ENCODE measurements around the gene CYB5B. TPM values are rescaled to one million over a fixed set of nuclear protein-coding genes. Genes with fewer than 3 reads are reported as not detected.

CYB5B gene
- total and polyA plus RNA-seq, 4 donors: 38.7 to 86.3 (median 45.8) TPM

DNA sequence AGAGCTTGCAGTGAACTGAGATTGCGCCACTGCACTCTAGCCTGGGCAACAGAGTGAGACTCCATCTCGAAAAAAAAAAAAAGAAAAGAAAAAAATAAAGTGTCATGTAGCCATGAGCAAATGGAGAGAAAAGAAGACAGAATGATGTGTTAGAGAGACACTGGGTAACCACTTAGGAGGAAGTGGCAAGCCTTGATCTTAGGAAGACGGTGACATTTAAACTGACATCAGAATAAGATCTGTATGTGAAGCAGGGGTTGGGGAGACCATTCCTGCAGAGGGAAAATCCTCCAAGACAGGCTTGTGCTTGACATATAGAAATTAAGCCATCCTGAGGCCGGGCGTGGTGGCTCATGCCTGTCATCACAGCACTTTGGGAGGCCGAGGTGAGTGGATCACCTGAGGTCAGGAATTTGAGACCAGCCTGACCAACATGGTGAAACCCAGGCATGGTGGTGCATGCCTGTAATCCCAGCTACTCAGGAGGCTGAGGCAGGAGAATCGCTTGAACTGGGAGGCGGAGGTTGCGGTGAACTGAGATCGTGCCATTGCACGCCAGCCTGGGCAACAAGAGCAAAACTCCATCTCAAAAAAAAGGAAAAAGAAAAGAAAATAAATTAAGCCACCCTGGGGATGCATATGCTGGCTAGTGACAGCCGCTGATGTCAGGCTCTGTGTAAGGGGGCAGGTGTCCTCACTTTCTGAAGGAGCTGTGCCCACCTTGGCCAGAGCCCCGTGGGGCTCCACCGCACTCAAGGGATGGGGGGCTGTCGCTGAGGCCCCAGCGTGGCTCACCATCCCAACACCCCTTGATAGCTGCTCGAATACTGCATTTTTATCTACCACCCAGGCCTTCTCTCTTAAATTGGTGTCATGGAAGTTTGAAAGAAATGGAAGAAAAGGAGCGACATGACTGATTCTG lies 13.1 kb upstream of the CYB5B start:
- H3K36me3 ChIP-seq (ENCODE audit: control insufficient read depth in 4 of 4, insufficient read depth in 3 of 4, low read depth in 1 of 4, low read length in 3 of 4): no peaks in the 10 kb centered on the region
- no peak overlapping the region for H3K27ac ChIP-seq (ENCODE audit: low read depth in 1 of 2, low read length in 2 of 2)
- TF ChIP-seq FOXA1 (IDR thresholded peaks at IDR 0.05) (no peak), TAF1 (conservative IDR thresholded peaks at IDR 0.05) (no peak), GABPA (IDR thresholded peaks at IDR 0.05 in 1 of 2, conservative IDR thresholded peaks at IDR 0.05 in 1 of 2) (no peak)
- TF ChIP-seq, protein P1, sequence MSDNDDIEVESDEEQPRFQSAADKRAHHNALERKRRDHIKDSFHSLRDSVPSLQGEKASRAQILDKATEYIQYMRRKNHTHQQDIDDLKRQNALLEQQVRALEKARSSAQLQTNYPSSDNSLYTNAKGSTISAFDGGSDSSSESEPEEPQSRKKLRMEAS (IDR thresholded peaks at IDR 0.05): no peak
- TF ChIP-seq, protein P2, sequence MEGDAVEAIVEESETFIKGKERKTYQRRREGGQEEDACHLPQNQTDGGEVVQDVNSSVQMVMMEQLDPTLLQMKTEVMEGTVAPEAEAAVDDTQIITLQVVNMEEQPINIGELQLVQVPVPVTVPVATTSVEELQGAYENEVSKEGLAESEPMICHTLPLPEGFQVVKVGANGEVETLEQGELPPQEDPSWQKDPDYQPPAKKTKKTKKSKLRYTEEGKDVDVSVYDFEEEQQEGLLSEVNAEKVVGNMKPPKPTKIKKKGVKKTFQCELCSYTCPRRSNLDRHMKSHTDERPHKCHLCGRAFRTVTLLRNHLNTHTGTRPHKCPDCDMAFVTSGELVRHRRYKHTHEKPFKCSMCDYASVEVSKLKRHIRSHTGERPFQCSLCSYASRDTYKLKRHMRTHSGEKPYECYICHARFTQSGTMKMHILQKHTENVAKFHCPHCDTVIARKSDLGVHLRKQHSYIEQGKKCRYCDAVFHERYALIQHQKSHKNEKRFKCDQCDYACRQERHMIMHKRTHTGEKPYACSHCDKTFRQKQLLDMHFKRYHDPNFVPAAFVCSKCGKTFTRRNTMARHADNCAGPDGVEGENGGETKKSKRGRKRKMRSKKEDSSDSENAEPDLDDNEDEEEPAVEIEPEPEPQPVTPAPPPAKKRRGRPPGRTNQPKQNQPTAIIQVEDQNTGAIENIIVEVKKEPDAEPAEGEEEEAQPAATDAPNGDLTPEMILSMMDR (IDR thresholded peaks at IDR 0.05; ENCODE audit: low read depth, low read length, missing input control): no peak
- H3K4me3 ChIP-seq (ENCODE audit: low read depth in 1 of 3, low read length in 3 of 3): no peak overlapping the region
- no peaks in the 10 kb centered on the region for H3K9me3 ChIP-seq (ENCODE audit: control insufficient read depth in 4 of 4, low read length in 3 of 4)
- no peak for DNase-seq (ENCODE audit: low spot score)
- H3K27me3 ChIP-seq (ENCODE audit: control insufficient read depth in 4 of 4, insufficient read depth in 4 of 4, low read length in 3 of 4): no peaks in the 10 kb centered on the region
- H3K4me1 ChIP-seq (ENCODE audit: control insufficient read depth in 4 of 4, insufficient read depth in 4 of 4, low read length in 3 of 4): no peaks in the 10 kb centered on the region
- WGBS: 91% methylated on average over 18 of the region's 18 CpGs
- H3K9ac ChIP-seq (ENCODE audit: low read depth in 1 of 2, low read length in 2 of 2): no peak overlapping the region

DNA sequence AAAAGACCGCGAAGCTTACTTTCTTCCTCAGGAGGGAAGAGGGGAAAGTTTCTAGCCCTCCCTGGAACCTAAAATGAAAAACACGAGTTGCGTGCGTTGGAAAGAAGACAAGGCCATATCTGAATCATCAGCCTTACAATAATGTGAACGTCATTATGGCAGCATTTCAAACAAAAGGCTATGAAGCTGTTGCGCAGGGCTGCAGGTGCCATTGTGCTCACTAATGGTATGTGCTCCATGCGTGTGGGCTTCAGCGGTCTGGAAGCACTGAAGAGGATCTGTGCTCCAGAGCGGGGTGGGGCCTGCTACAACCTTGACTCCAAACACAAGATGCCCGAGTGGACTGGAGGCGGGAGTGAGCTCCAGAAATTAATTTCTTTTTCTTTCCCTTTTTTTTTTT lies 12.1 kb upstream of the CYB5B start:
- Histone ChIP-seq H3K27me3 (ENCODE audit: control insufficient read depth in 4 of 4, insufficient read depth in 4 of 4, low read length in 3 of 4) (no peaks in the 10 kb centered on the region), H3K36me3 (ENCODE audit: control insufficient read depth in 4 of 4, insufficient read depth in 3 of 4, low read depth in 1 of 4, low read length in 3 of 4) (no peaks in the 10 kb centered on the region), H3K27ac (ENCODE audit: low read depth in 1 of 2, low read length in 2 of 2) (no peak overlapping the region), H3K4me3 (ENCODE audit: low read depth in 1 of 3, low read length in 3 of 3) (no peak overlapping the region), H3K9ac (ENCODE audit: low read depth in 1 of 2, low read length in 2 of 2) (no peak overlapping the region), H3K4me1 (ENCODE audit: control insufficient read depth in 4 of 4, insufficient read depth in 4 of 4, low read length in 3 of 4) (no peaks in the 10 kb centered on the region), H3K9me3 (ENCODE audit: control insufficient read depth in 4 of 4, low read length in 3 of 4) (no peaks in the 10 kb centered on the region)
- TF ChIP-seq RAD21 (IDR thresholded peaks at IDR 0.05): no peak
- TF ChIP-seq, protein P2 (IDR thresholded peaks at IDR 0.05; ENCODE audit: low read depth, low read length, missing input control): no peak
- 94% methylated on average over 12 of the region's 12 CpGs for WGBS
- DNase-seq (ENCODE audit: low spot score): no peak

DNA sequence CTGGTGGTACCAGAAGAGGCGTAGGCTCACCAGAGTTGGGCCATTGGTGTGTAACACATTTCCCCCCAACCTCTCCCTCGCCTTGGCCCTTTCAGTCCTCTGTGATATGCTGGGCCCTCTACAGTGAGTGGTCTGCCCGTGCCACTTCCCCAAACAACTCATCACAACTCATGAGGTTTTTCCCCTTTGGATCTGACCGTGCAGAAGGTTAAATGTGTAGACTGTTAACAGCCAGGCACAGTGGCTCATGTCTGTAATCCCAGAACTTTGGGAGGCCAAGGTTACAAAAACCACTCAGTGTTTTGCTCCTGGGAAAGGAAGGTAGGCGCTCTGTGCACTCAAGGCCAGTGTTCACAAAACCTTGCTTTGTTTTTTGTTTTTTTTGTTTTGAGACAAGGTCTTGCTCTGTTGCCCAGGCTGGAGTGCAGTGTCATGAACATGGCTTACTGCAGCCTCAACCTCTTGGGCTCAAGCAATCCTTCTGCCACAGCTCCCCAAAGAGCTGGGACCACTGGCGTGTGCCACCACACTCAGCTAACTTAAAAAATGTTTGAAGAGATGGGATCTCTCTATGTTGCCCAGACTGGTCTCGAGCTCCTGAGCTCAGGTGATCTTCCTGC lies 11.3 kb upstream of the CYB5B start:
- no peak for DNase-seq (ENCODE audit: low spot score)
- Histone ChIP-seq H3K9ac (ENCODE audit: low read depth in 1 of 2, low read length in 2 of 2) (no peak overlapping the region), H3K36me3 (ENCODE audit: control insufficient read depth in 4 of 4, insufficient read depth in 3 of 4, low read depth in 1 of 4, low read length in 3 of 4) (no peaks in the 10 kb centered on the region), H3K4me1 (ENCODE audit: control insufficient read depth in 4 of 4, insufficient read depth in 4 of 4, low read length in 3 of 4) (no peaks in the 10 kb centered on the region), H3K4me3 (ENCODE audit: low read depth in 1 of 3, low read length in 3 of 3) (no peak overlapping the region), H3K27ac (ENCODE audit: low read depth in 1 of 2, low read length in 2 of 2) (no peak overlapping the region), H3K27me3 (ENCODE audit: control insufficient read depth in 4 of 4, insufficient read depth in 4 of 4, low read length in 3 of 4) (no peaks in the 10 kb centered on the region), H3K9me3 (ENCODE audit: control insufficient read depth in 4 of 4, low read length in 3 of 4) (no peaks in the 10 kb centered on the region)
- no peak for TF ChIP-seq GABPA (IDR thresholded peaks at IDR 0.05 in 1 of 2, conservative IDR thresholded peaks at IDR 0.05 in 1 of 2)
- no peak for TF ChIP-seq RXRA (IDR thresholded peaks at IDR 0.05)
- TF ChIP-seq, protein P2 (IDR thresholded peaks at IDR 0.05; ENCODE audit: low read depth, low read length, missing input control): no peak
- no peak for TF ChIP-seq SP1 (IDR thresholded peaks at IDR 0.05)
- TF ChIP-seq, protein P3, sequence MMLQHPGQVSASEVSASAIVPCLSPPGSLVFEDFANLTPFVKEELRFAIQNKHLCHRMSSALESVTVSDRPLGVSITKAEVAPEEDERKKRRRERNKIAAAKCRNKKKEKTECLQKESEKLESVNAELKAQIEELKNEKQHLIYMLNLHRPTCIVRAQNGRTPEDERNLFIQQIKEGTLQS (IDR thresholded peaks at IDR 0.05): no peak
- no peak for TF ChIP-seq NR2F2 (IDR thresholded peaks at IDR 0.05)
- no peak for TF ChIP-seq HNF4G (IDR thresholded peaks at IDR 0.05)
- TF ChIP-seq, protein P4, sequence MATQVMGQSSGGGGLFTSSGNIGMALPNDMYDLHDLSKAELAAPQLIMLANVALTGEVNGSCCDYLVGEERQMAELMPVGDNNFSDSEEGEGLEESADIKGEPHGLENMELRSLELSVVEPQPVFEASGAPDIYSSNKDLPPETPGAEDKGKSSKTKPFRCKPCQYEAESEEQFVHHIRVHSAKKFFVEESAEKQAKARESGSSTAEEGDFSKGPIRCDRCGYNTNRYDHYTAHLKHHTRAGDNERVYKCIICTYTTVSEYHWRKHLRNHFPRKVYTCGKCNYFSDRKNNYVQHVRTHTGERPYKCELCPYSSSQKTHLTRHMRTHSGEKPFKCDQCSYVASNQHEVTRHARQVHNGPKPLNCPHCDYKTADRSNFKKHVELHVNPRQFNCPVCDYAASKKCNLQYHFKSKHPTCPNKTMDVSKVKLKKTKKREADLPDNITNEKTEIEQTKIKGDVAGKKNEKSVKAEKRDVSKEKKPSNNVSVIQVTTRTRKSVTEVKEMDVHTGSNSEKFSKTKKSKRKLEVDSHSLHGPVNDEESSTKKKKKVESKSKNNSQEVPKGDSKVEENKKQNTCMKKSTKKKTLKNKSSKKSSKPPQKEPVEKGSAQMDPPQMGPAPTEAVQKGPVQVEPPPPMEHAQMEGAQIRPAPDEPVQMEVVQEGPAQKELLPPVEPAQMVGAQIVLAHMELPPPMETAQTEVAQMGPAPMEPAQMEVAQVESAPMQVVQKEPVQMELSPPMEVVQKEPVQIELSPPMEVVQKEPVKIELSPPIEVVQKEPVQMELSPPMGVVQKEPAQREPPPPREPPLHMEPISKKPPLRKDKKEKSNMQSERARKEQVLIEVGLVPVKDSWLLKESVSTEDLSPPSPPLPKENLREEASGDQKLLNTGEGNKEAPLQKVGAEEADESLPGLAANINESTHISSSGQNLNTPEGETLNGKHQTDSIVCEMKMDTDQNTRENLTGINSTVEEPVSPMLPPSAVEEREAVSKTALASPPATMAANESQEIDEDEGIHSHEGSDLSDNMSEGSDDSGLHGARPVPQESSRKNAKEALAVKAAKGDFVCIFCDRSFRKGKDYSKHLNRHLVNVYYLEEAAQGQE (IDR thresholded peaks at IDR 0.05): no peak
- WGBS: 97% methylated on average over 7 of the region's 7 CpGs

All from liver (tissue), 9 donors.